ENCODE measurements around the gene C9orf152. TPM values are rescaled to one million over a fixed set of nuclear protein-coding genes. Genes with fewer than 3 reads are reported as not detected.

The C9orf152 gene
- total RNA-seq, 3 donors from 2014 or later, result 20.4 to 69.4 (median 42.9) TPM

- intact Hi-C loops (cut with DNase I, micrococcal nuclease), result no loop called here
Observed at GRCh38 chr9:110248361-110248760, 40.4 kb upstream of the C9orf152 start.

GRCh38 chr9:110246214-110246613 is 38.3 kb upstream of the C9orf152 start:
- no peaks in the 10 kb centered on the region for H3K4me1 ChIP-seq (ENCODE audit: low read depth)
- H3K4me3 ChIP-seq, result no peak overlapping the region
- H3K9me3 ChIP-seq, result no peaks in the 10 kb centered on the region
- TF ChIP-seq CTCF (IDR thresholded peaks at IDR 0.05), result no peak
- peaks cover 4% of the 10 kb centered on the region for H3K36me3 ChIP-seq (ENCODE audit: low read depth)
- ATAC-seq, result no peak
- intact Hi-C loops (cut with DNase I, micrococcal nuclease), result no loop called here
- no peak for DNase-seq

More at GRCh38 chr9:110248361-110248760, 40.4 kb upstream of the C9orf152 start:
- H3K9me3 ChIP-seq, result no peaks in the 10 kb centered on the region
- H3K4me1 ChIP-seq (ENCODE audit: low read depth), result peaks cover 14% of the 10 kb centered on the region
- no peak for TF ChIP-seq CTCF (IDR thresholded peaks at IDR 0.05)
- ATAC-seq (no peak), DNase-seq (no peak)
- peaks cover 4% of the 10 kb centered on the region for H3K36me3 ChIP-seq (ENCODE audit: low read depth)
- H3K4me3 ChIP-seq, result no peak overlapping the region

GRCh38 chr9:110244616-110245015 is 36.7 kb upstream of the C9orf152 start:
- intact Hi-C loops (cut with DNase I, micrococcal nuclease), result no loop called here
- no peak for ATAC-seq

GRCh38 chr9:110241858-110242321 is 33.9 kb upstream of the C9orf152 start:
- intact Hi-C loops (cut with DNase I, micrococcal nuclease), result no loop called here
- Histone ChIP-seq H3K4me3 (no peak overlapping the region), H3K4me1 (ENCODE audit: low read depth) (no peaks in the 10 kb centered on the region), H3K9me3 (no peaks in the 10 kb centered on the region), H3K36me3 (ENCODE audit: low read depth) (no peaks in the 10 kb centered on the region)
- no peak for DNase-seq
- peak; percentile 41 for ATAC-seq
- no peak for TF ChIP-seq CTCF (IDR thresholded peaks at IDR 0.05)

More at GRCh38 chr9:110244616-110245015, 36.7 kb upstream of the C9orf152 start:
- H3K36me3 ChIP-seq (ENCODE audit: low read depth), result peaks cover 4% of the 10 kb centered on the region
- no peak for DNase-seq
- H3K4me3 ChIP-seq, result no peak overlapping the region
- H3K4me1 ChIP-seq (ENCODE audit: low read depth), result no peaks in the 10 kb centered on the region
- H3K9me3 ChIP-seq, result no peaks in the 10 kb centered on the region
- no peak for TF ChIP-seq CTCF (IDR thresholded peaks at IDR 0.05)

- H3K36me3 ChIP-seq (ENCODE audit: low read depth), result no peaks in the 10 kb centered on the region
- no peaks in the 10 kb centered on the region for H3K9me3 ChIP-seq
- H3K4me1 ChIP-seq (ENCODE audit: low read depth), result no peaks in the 10 kb centered on the region
- no peak overlapping the region for H3K4me3 ChIP-seq
- peak; percentile 17 for ATAC-seq
- intact Hi-C loops (cut with DNase I, micrococcal nuclease), result no loop called here
- no peak for DNase-seq
- TF ChIP-seq CTCF (IDR thresholded peaks at IDR 0.05), result no peak
Observed at GRCh38 chr9:110241260-110241857, 33.4 kb upstream of the C9orf152 start.
